ENCODE data around the gene CCDC57. TPM values are rescaled to one million over a fixed set of nuclear protein-coding genes. Genes with fewer than 3 reads are reported as not detected.
A peak's percentile ranks its signal among the peaks of the same experiment; 100 is the strongest.

The CCDC57 gene
- total and polyA plus RNA-seq, 4 donors = 5.4 to 19.1 (median 11.7) TPM

- H3K27me3 ChIP-seq (ENCODE audit: control insufficient read depth in 4 of 4, insufficient read depth in 4 of 4, low read length in 3 of 4) = no peaks in the 10 kb centered on the region
- 61% methylated on average over 6 of the region's 6 CpGs for WGBS
- peaks cover 3 to 33% (median 23%) of the 10 kb centered on the region in 4 donors for H3K4me1 ChIP-seq (ENCODE audit: control insufficient read depth in 4 of 4, insufficient read depth in 4 of 4, low read length in 3 of 4)
- no peak overlapping the region for H3K9ac ChIP-seq (ENCODE audit: low read depth in 1 of 2, low read length in 2 of 2)
- H3K9me3 ChIP-seq (ENCODE audit: control insufficient read depth in 4 of 4, low read length in 3 of 4) = no peaks in the 10 kb centered on the region
- no peak overlapping the region for H3K4me3 ChIP-seq (ENCODE audit: low read depth in 1 of 3, low read length in 3 of 3)
- H3K27ac ChIP-seq (ENCODE audit: low read depth in 1 of 2, low read length in 2 of 2) = peak overlapping the region; percentile 47
- TF ChIP-seq NR2F2 (IDR thresholded peaks at IDR 0.05) (no peak), HNF4A (conservative IDR thresholded peaks at IDR 0.05) (peak in 1 of 2 donors; percentile 30)
- DNase-seq (ENCODE audit: low spot score) = no peak
- H3K36me3 ChIP-seq (ENCODE audit: control insufficient read depth in 4 of 4, insufficient read depth in 3 of 4, low read depth in 1 of 4, low read length in 3 of 4) = no peaks in the 10 kb centered on the region
Observed at GRCh38 chr17:82153295-82153691, 59.3 kb downstream of the CCDC57 start.

- Histone ChIP-seq H3K27me3 (ENCODE audit: control insufficient read depth in 4 of 4, insufficient read depth in 4 of 4, low read length in 3 of 4) (no peaks in the 10 kb centered on the region), H3K4me3 (ENCODE audit: low read depth in 1 of 3, low read length in 3 of 3) (no peak overlapping the region), H3K36me3 (ENCODE audit: control insufficient read depth in 4 of 4, insufficient read depth in 3 of 4, low read depth in 1 of 4, low read length in 3 of 4) (no peaks in the 10 kb centered on the region), H3K9ac (ENCODE audit: low read depth in 1 of 2, low read length in 2 of 2) (no peak overlapping the region), H3K9me3 (ENCODE audit: control insufficient read depth in 4 of 4, low read length in 3 of 4) (no peaks in the 10 kb centered on the region), H3K27ac (ENCODE audit: low read depth in 1 of 2, low read length in 2 of 2) (peak overlapping the region; percentile 47), H3K4me1 (ENCODE audit: control insufficient read depth in 4 of 4, insufficient read depth in 4 of 4, low read length in 3 of 4) (peaks cover 3 to 33% (median 23%) of the 10 kb centered on the region in 4 donors)
- TF ChIP-seq HNF4A (conservative IDR thresholded peaks at IDR 0.05) = peak; percentile 41 to 58
- no peak for TF ChIP-seq ZBTB33 (IDR thresholded peaks at IDR 0.05)
- peak; percentile 81 for TF ChIP-seq SP1 (IDR thresholded peaks at IDR 0.05)
- TF ChIP-seq FOXA2 (IDR thresholded peaks at IDR 0.05) = no peak
- peak; percentile 54 to 67 for TF ChIP-seq RAD21 (IDR thresholded peaks at IDR 0.05)
- TF ChIP-seq RXRA (IDR thresholded peaks at IDR 0.05) = peak; percentile 73 to 82
- no peak for DNase-seq (ENCODE audit: low spot score)
- WGBS = 63% methylated on average over 22 of the region's 22 CpGs
Observed at GRCh38 chr17:82152556-82153294, 59.9 kb downstream of the CCDC57 start.

GRCh38 chr17:82152114-82152513, 60.5 kb downstream of the CCDC57 start:
- Histone ChIP-seq H3K27ac (ENCODE audit: low read depth in 1 of 2, low read length in 2 of 2) (peak overlapping the region in 1 of 2 donors; percentile 47), H3K4me1 (ENCODE audit: control insufficient read depth in 4 of 4, insufficient read depth in 4 of 4, low read length in 3 of 4) (peaks cover 3 to 33% (median 23%) of the 10 kb centered on the region in 4 donors), H3K9ac (ENCODE audit: low read depth in 1 of 2, low read length in 2 of 2) (no peak overlapping the region), H3K27me3 (ENCODE audit: control insufficient read depth in 4 of 4, insufficient read depth in 4 of 4, low read length in 3 of 4) (no peaks in the 10 kb centered on the region), H3K4me3 (ENCODE audit: low read depth in 1 of 3, low read length in 3 of 3) (no peak overlapping the region), H3K36me3 (ENCODE audit: control insufficient read depth in 4 of 4, insufficient read depth in 3 of 4, low read depth in 1 of 4, low read length in 3 of 4) (no peaks in the 10 kb centered on the region), H3K9me3 (ENCODE audit: control insufficient read depth in 4 of 4, low read length in 3 of 4) (no peaks in the 10 kb centered on the region)
- DNase-seq (ENCODE audit: low spot score) = no peak
- WGBS = 92% methylated on average over 5 of the region's 5 CpGs
- TF ChIP-seq RXRA (IDR thresholded peaks at IDR 0.05) (no peak), TAF1 (conservative IDR thresholded peaks at IDR 0.05) (no peak), FOXA2 (IDR thresholded peaks at IDR 0.05) (no peak), NR2F2 (IDR thresholded peaks at IDR 0.05) (no peak), JUND (IDR thresholded peaks at IDR 0.05) (no peak), ATF3 (IDR thresholded peaks at IDR 0.05) (no peak), RAD21 (IDR thresholded peaks at IDR 0.05) (no peak)

All from liver (tissue), 9 donors.